H1 (cell line): ENCODE data around the gene BARHL1. TPM values are rescaled to one million over a fixed set of nuclear protein-coding genes. Genes with fewer than 3 reads are reported as not detected.

Experiments used
- CTCF ChIA-PET: fragments of 300-600 bp; sonication (Branson Sonifier 250); formaldehyde crosslinking; loops from one replicate; lab custom pipeline; 2021; ENCODE audit not compliant: partially characterized antibody; lab: Charles Lee
- POLR2A ChIA-PET: fragments of 300-600 bp; sonication (Branson Sonifier 250); formaldehyde crosslinking; loops from one replicate; lab custom pipeline; 2021; ENCODE audit warnings: inconsistent platforms; ENCODE audit not compliant: partially characterized antibody; lab: Charles Lee
- DNase-seq, 2 experiments: peaks; one replicate each; pipeline versions ENCODE4 v3.0.0 to v3.0.0-alpha.2; 2010 to 2022; ENCODE audit warnings: low spot score in 2 of 2, low read depth in 1 of 2, mixed read lengths in 1 of 2
- FAIRE-seq: peaks from 2 replicates; lab custom pipeline; 2011; peaks lifted over from hg19 to GRCh38; lab: Jason Lieb, UNC
- H2AFZ ChIP-seq: 2 replicates; pipeline ENCODE4 v1.8.1; 2012; ENCODE audit warnings: low read length, inconsistent platforms
- H2AK5ac ChIP-seq: 2 replicates; pipeline ENCODE4 v1.6.1; 2013; ENCODE audit warnings: low read depth, low read length
- H2BK120ac ChIP-seq: replicated peaks from 2 replicates; pipeline ENCODE3; 2013; ENCODE audit warnings: low read depth, low read length, inconsistent platforms
- H2BK12ac ChIP-seq: 2 replicates; pipeline ENCODE4 v1.6.1; 2013; ENCODE audit warnings: low read depth, low read length
- H2BK15ac ChIP-seq: 2 replicates; pipeline ENCODE4 v1.6.1; 2013; ENCODE audit warnings: low read length
- H2BK20ac ChIP-seq: 2 replicates; pipeline ENCODE4 v1.6.1; 2013; ENCODE audit warnings: low read length
- H2BK5ac ChIP-seq: 2 replicates; pipeline ENCODE4 v1.6.1; 2013; ENCODE audit warnings: low read depth, low read length
- H3K14ac ChIP-seq: 2 replicates; pipeline ENCODE4 v1.6.1; 2013; ENCODE audit warnings: inconsistent platforms; ENCODE audit not compliant: insufficient read length
- H3K18ac ChIP-seq: 2 replicates; pipeline ENCODE4 v1.6.1; 2013; ENCODE audit warnings: low read length; ENCODE audit errors: extremely low read depth
- H3K23ac ChIP-seq: 2 replicates; pipeline ENCODE4 v1.6.1; 2013; ENCODE audit warnings: inconsistent platforms; ENCODE audit not compliant: insufficient read length
- H3K23me2 ChIP-seq: 2 replicates; pipeline ENCODE4 v1.6.1; 2013; ENCODE audit warnings: low read depth, low read length
- H3K27ac ChIP-seq: 2 replicates; pipeline ENCODE4 v1.6.1; 2011; ENCODE audit warnings: low read depth, low read length, inconsistent platforms
- H3K27me3 ChIP-seq, 4 experiments: replicated peaks in 1 of 4; 1 replicate in 1 of 4; 2 replicates in 3 of 4; pipeline versions ENCODE4 v1.6.1 to v1.8.1; 2011 to 2013; ENCODE audit warnings: low read length in 3 of 4, mild to moderate bottlenecking in 3 of 4, inconsistent platforms in 2 of 4, mixed read lengths in 2 of 4, moderate library complexity in 1 of 4; ENCODE audit not compliant: control insufficient read depth in 3 of 4, insufficient read depth in 3 of 4; ENCODE audit errors: extremely low read depth in 1 of 4
- H3K36me3 ChIP-seq, 4 experiments: 2 replicates each; pipeline versions ENCODE4 v1.6.1 to v1.8.1; 2011 to 2013; ENCODE audit warnings: mild to moderate bottlenecking in 4 of 4, low read length in 3 of 4, moderate library complexity in 2 of 4, control low read depth in 1 of 4, inconsistent platforms in 1 of 4; ENCODE audit not compliant: insufficient read depth in 4 of 4, control insufficient read depth in 2 of 4
- H3K4ac ChIP-seq: replicated peaks from 2 replicates; pipeline ENCODE3; 2013; ENCODE audit warnings: low read length, low read depth, mixed read lengths, inconsistent platforms; ENCODE audit not compliant: insufficient read length
- H3K4me1 ChIP-seq, 4 experiments: replicated peaks in 1 of 4; 1 replicate in 1 of 4; 2 replicates in 3 of 4; pipeline versions ENCODE4 v1.6.1 to v1.8.1; 2011 to 2013; ENCODE audit warnings: low read length in 3 of 4, inconsistent platforms in 2 of 4, mixed read lengths in 1 of 4; ENCODE audit not compliant: insufficient read depth in 4 of 4, control insufficient read depth in 3 of 4
- H3K4me2 ChIP-seq, 2 experiments: 2 replicates each; pipeline versions ENCODE4 v1.6.1 to v1.8.1; 2011 to 2013; ENCODE audit warnings: low read depth in 2 of 2, low read length in 2 of 2, control low read depth in 1 of 2, inconsistent platforms in 1 of 2, mild to moderate bottlenecking in 1 of 2; ENCODE audit not compliant: insufficient read depth in 1 of 2
- H3K4me3 ChIP-seq, 4 experiments: fragments of 200-600, 300-600 bp in 1 of 4; sonication (generic), shearing (Covaris generic), sonication (Bioruptor Twin) in 1 of 4; 2 replicates each; pipeline versions ENCODE4 v1.5.1 to v1.8.1; 2011 to 2016; ENCODE audit warnings: low read length in 4 of 4, low read depth in 3 of 4, control low read depth in 2 of 4, inconsistent platforms in 2 of 4, mild to moderate bottlenecking in 2 of 4, mixed read lengths in 1 of 4, moderate library complexity in 1 of 4; ENCODE audit not compliant: insufficient read depth in 2 of 4; ENCODE audit errors: extremely low read depth in 1 of 4
- H3K56ac ChIP-seq: replicated peaks from 2 replicates; pipeline ENCODE3; 2013; ENCODE audit warnings: low read depth, mild to moderate bottlenecking, mixed read lengths, low read length, inconsistent platforms; ENCODE audit not compliant: insufficient read length
- H3K79me1 ChIP-seq: 2 replicates; pipeline ENCODE4 v1.6.1; 2013; ENCODE audit warnings: low read depth, low read length, control low read depth
- H3K79me2 ChIP-seq, 2 experiments: 2 replicates each; pipeline versions ENCODE4 v1.6.1 to v1.8.1; 2012 to 2013; ENCODE audit warnings: low read length in 2 of 2, mild to moderate bottlenecking in 2 of 2, inconsistent platforms in 1 of 2; ENCODE audit not compliant: insufficient read depth in 2 of 2, control insufficient read depth in 1 of 2
- H3K9ac ChIP-seq, 4 experiments: replicated peaks in 1 of 4; 1 replicate in 1 of 4; 2 replicates in 3 of 4; pipeline versions ENCODE4 v1.6.1 to v1.8.1; 2011 to 2013; ENCODE audit warnings: low read depth in 3 of 4, low read length in 3 of 4, control low read depth in 2 of 4, mild to moderate bottlenecking in 2 of 4, moderate library complexity in 2 of 4, inconsistent platforms in 1 of 4; ENCODE audit errors: extremely low read depth in 1 of 4
- H3K9me3 ChIP-seq, 2 experiments: 2 replicates each; pipeline versions ENCODE4 v1.6.1 to v1.8.1; 2012 to 2013; ENCODE audit warnings: mild to moderate bottlenecking in 2 of 2, moderate library complexity in 2 of 2, control low read depth in 1 of 2, inconsistent platforms in 1 of 2, low read depth in 1 of 2, low read length in 1 of 2, mixed read lengths in 1 of 2; ENCODE audit not compliant: insufficient read depth in 2 of 2
- H4K20me1 ChIP-seq, 2 experiments: replicated peaks in 1 of 2; 2 replicates each; pipeline versions ENCODE3 to v1.8.1; 2011 to 2013; ENCODE audit warnings: inconsistent platforms in 2 of 2, low read length in 2 of 2, mild to moderate bottlenecking in 1 of 2; ENCODE audit not compliant: insufficient read depth in 2 of 2, control insufficient read depth in 1 of 2
- H4K5ac ChIP-seq: 2 replicates; pipeline ENCODE4 v1.6.1; 2013; ENCODE audit warnings: low read length, low read depth, mixed read lengths, inconsistent platforms; ENCODE audit not compliant: insufficient read length
- H4K8ac ChIP-seq: 2 replicates; pipeline ENCODE4 v1.8.0; 2013; ENCODE audit warnings: mild to moderate bottlenecking, moderate library complexity, low read length, inconsistent platforms; ENCODE audit not compliant: insufficient read depth; ENCODE audit errors: extremely low read depth
- H4K91ac ChIP-seq: replicated peaks from 2 replicates; pipeline ENCODE3; 2013; ENCODE audit warnings: low read length, mixed read lengths, inconsistent platforms; ENCODE audit not compliant: insufficient read length
- BACH1 ChIP-seq: IDR thresholded peaks from 2 replicates; pipeline ENCODE4 v1.6.1; 2012; ENCODE audit warnings: low read length, improper control_type of control experiment
- BCL11A ChIP-seq, 2 experiments: IDR thresholded peaks; one replicate each; pipeline ENCODE4 v1.6.1; 2011; ENCODE audit warnings: low read depth in 2 of 2, low read length in 2 of 2, mild to moderate bottlenecking in 2 of 2
- BRCA1 ChIP-seq: IDR thresholded peaks from 2 replicates; pipeline ENCODE4 v1.6.1; 2012; ENCODE audit warnings: low read depth, low read length, improper control_type of control experiment
- CBX5 ChIP-seq: fragments of 300-800, 300-1000 bp; sonication (generic); IDR thresholded peaks from 2 replicates; pipeline ENCODE4 v1.7.1; 2016; ENCODE audit warnings: antibody characterized with exemption, low read length, low read depth
- CBX8 ChIP-seq: fragments of 300-800, 300-1000 bp; sonication (generic); IDR thresholded peaks from 2 replicates; pipeline ENCODE4 v1.7.1; 2016; ENCODE audit warnings: low read depth, low read length, borderline replicate concordance
- CREB1 ChIP-seq: IDR thresholded peaks from 2 replicates; pipeline ENCODE4 v1.6.1; 2012; ENCODE audit warnings: inconsistent platforms
- GTF2F1 ChIP-seq: IDR thresholded peaks from 2 replicates; pipeline ENCODE4 v1.6.1; 2012; ENCODE audit warnings: low read depth, low read length, improper control_type of control experiment, borderline replicate concordance
- JUND ChIP-seq: IDR thresholded peaks from 2 replicates; pipeline ENCODE4 v1.6.1; 2011; ENCODE audit warnings: mild to moderate bottlenecking, improper control_type of control experiment, low read length
- KDM1A ChIP-seq: fragments of 200-600, 300-600 bp; sonication (generic); IDR thresholded peaks from 2 replicates; pipeline ENCODE4 v1.7.1; 2016; ENCODE audit warnings: mild to moderate bottlenecking, low read length, borderline replicate concordance
- POLR2AphosphoS5 ChIP-seq: IDR thresholded peaks from 2 replicates; pipeline ENCODE4 v1.6.1; 2011; ENCODE audit warnings: low read depth, low read length
- RAD21 ChIP-seq, 2 experiments: IDR thresholded peaks in 1 of 2; conservative IDR thresholded peaks in 1 of 2; 2 replicates each; pipeline ENCODE4 v1.6.1; 2011; ENCODE audit warnings: low read depth in 2 of 2, low read length in 2 of 2, improper control_type of control experiment in 1 of 2, inconsistent platforms in 1 of 2, mild to moderate bottlenecking in 1 of 2, moderate library complexity in 1 of 2
- RNF2 ChIP-seq: fragments of 200-900, 300-1000 bp; sonication (generic); IDR thresholded peaks from 2 replicates; pipeline ENCODE4 v1.7.1; 2016; ENCODE audit warnings: borderline replicate concordance, low read depth, mild to moderate bottlenecking, antibody characterized with exemption, low read length; ENCODE audit not compliant: poor library complexity, severe bottlenecking; ENCODE audit errors: missing control alignments
- SP4 ChIP-seq: IDR thresholded peaks from 2 replicates; pipeline ENCODE4 v1.6.1; 2012; ENCODE audit warnings: low read length, inconsistent platforms
- TAF7 ChIP-seq: optimal IDR thresholded peaks from 2 replicates; pipeline ENCODE3; 2011; ENCODE audit warnings: low read depth, mild to moderate bottlenecking, inconsistent platforms, low read length, moderate library complexity, borderline replicate concordance
- TBP ChIP-seq: IDR thresholded peaks from 2 replicates; pipeline ENCODE4 v1.6.1; 2011; ENCODE audit warnings: low read depth, low read length, improper control_type of control experiment
- WGBS, 2 experiments: shearing (Covaris generic) in 1 of 2; methylation state at CpG; one replicate each; pipeline versions ENCODE4 v1.1.6 to v1.1.7; 2013 to 2015; ENCODE audit warnings: low lambda C conversion rate in 2 of 2, mixed read lengths in 2 of 2, inconsistent platforms in 1 of 2, low coverage in 1 of 2, missing lambda C conversion rate in 1 of 2; ENCODE audit not compliant: insufficient replicate concordance in 2 of 2, insufficient coverage in 1 of 2, insufficient read length in 1 of 2; ENCODE audit errors: extremely low coverage in 1 of 2, missing lambda C conversion rate in 1 of 2; 5-methylcytosine and 5-hydroxymethylcytosine counted together
- polyA plus RNA-seq, 7 experiments: library from polyadenylated mRNA; depleted of rRNA in 3 of 7; stranded (reverse) in 5 of 7; unstranded in 2 of 7; fragments of >200 nt in 5 of 7; fragments of 200-250 nt in 2 of 7; gene quantifications; 1 replicate in 5 of 7; 2 replicates in 1 of 7; 4 replicates in 1 of 7; pipeline versions ENCODE4 v1.2.1 to v1.2.3, GENCODE V29; 2011 to 2013; ENCODE audit warnings: missing spikeins in 2 of 7, mixed read lengths in 2 of 7
- total RNA-seq: library from RNA; stranded (reverse); fragmentation: NEBNext Ultra II Directional; extraction: Animal tissue kit (Norgen Biotek cat#: 25700); gene quantifications from 2 replicates; pipeline ENCODE4 v1.2.1, GENCODE V29; 2021

Gene BARHL1
- total and polyA plus RNA-seq, 2 of the 8 experiments (the other 6 are each of a cell fraction or from before 2014, with no cell fraction given): not detected

- H4K8ac ChIP-seq: no peak overlapping the region
- H2AK5ac ChIP-seq: no peak overlapping the region
- no peak overlapping the region for H3K4me2 ChIP-seq
- no peak overlapping the region for H2BK15ac ChIP-seq
- H3K23ac ChIP-seq: no peak overlapping the region
- POLR2A ChIA-PET: interaction anchor here (1.2 kb wide), 1 partner anchor 13 kb away, joined by 3 read pairs; no protein-coding TSS in a partner anchor
- FAIRE-seq: no peak
- H2BK20ac ChIP-seq: no peak overlapping the region
- H3K9ac ChIP-seq: no peak overlapping the region
- H3K4ac ChIP-seq: no peak overlapping the region
- no peak overlapping the region for H3K56ac ChIP-seq
- CTCF ChIA-PET: interaction anchor here (3.9 kb wide), 1 partner anchor 13 kb away, joined by 16 read pairs; no protein-coding TSS in a partner anchor
- DNase-seq: no peak
- H4K20me1 ChIP-seq: peaks cover 3 to 4% of the 10 kb centered on the region in 2 experiments
- peaks cover 3 to 27% (median 14%) of the 10 kb centered on the region in 4 experiments; a peak in 7 of 8 replicates for H3K36me3 ChIP-seq
- H3K4me1 ChIP-seq: 0 out of 7 replicates have a peak, but pooled peaks cover 0 to 3% (median 0%) of the 10 kb centered on the region in 4 experiments
- no peaks in the 10 kb centered on the region; the same call in 1 of the 2 replicates for H3K79me1 ChIP-seq
- H3K14ac ChIP-seq: no peak overlapping the region
- H2BK120ac ChIP-seq: no peak overlapping the region
- no peak overlapping the region for H3K27ac ChIP-seq
- no peaks in the 10 kb centered on the region for H3K23me2 ChIP-seq
- H3K79me2 ChIP-seq: no peaks in the 10 kb centered on the region
- H3K9me3 ChIP-seq: no peaks in the 10 kb centered on the region
- no peak overlapping the region for H2BK5ac ChIP-seq
- 92% methylated on average over 7 of the region's 7 CpGs; no CpG with 5 or more reads in 1 of the 2 experiments for WGBS, 2 experiments
- no peak overlapping the region for H2AFZ ChIP-seq
- H3K4me3 ChIP-seq: no peak overlapping the region
- H3K18ac ChIP-seq: no peak overlapping the region
- H4K5ac ChIP-seq: no peak overlapping the region
- H4K91ac ChIP-seq: no peak overlapping the region
- H2BK12ac ChIP-seq: no peak overlapping the region
- H3K27me3 ChIP-seq: no peaks in the 10 kb centered on the region
- no peak for TF ChIP-seq JUND
- TF ChIP-seq RAD21 (IDR thresholded peaks at IDR 0.05 in 1 of 2, conservative IDR thresholded peaks at IDR 0.05 in 1 of 2; ENCODE audit: low read depth in 2 of 2, low read length in 2 of 2): no peak
- TF ChIP-seq KDM1A: no peak
- TF ChIP-seq BRCA1: no peak
- TF ChIP-seq BCL11A (IDR thresholded peaks at IDR 0.05; ENCODE audit: low read depth in 2 of 2, low read length in 2 of 2): no peak
- no peak for TF ChIP-seq CBX5
- TF ChIP-seq POLR2AphosphoS5: no peak
- TF ChIP-seq TAF7: no peak
- TF ChIP-seq CREB1: no peak
- TF ChIP-seq TBP: no peak
- no peak for TF ChIP-seq CBX8
- TF ChIP-seq RNF2: no peak
- TF ChIP-seq GTF2F1: no peak
- TF ChIP-seq BACH1: no peak
- no peak for TF ChIP-seq SP4
Measured at GRCh38 chr9:132631685-132632084, 49.3 kb downstream of the BARHL1 start.
